K562 (cell line): Measurements from ENCODE around the gene ATP6V1G1. TPM values are rescaled to one million over a fixed set of nuclear protein-coding genes. Genes with fewer than 3 reads are reported as not detected.

Experiments
- ATAC-seq: fragments of 200-7000 bp; cut with Tn5 transposase; 3 replicates; pipeline ENCODE4 v1.9.1; 2020; ENCODE audit warnings: moderate library complexity
- BruUV-seq: library from RNA; stranded (reverse); fragments of 400-500 nt; replicated peaks from 2 replicates; lab custom pipeline; 2021; lab: Mats Ljungman, UMichigan
- CTCF ChIA-PET: fragments of 300-600 bp; formaldehyde crosslinking; extraction: SDS; loops from one replicate; lab custom pipeline; 2021; ENCODE audit warnings: low intra/inter-chr PET ratio; lab: Yijun Ruan, JAX
- POLR2A ChIA-PET: fragments of 300-600, 350-650 bp; sonication (Branson Sonifier 250); formaldehyde crosslinking; extraction: SDS; loops from one replicate; lab custom pipeline; 2021; ENCODE audit warnings: antibody characterized with exemption, inconsistent platforms; lab: Yijun Ruan, JAX
- DNase-seq, 4 experiments: peaks; one replicate each; pipeline versions ENCODE4 v3.0.0 to v3.0.0-alpha.2; 2011 to 2018; ENCODE audit warnings: low spot score in 3 of 4, mixed read lengths in 3 of 4; ENCODE audit errors: extremely low read depth in 1 of 4
- FAIRE-seq: peaks from 2 replicates; lab custom pipeline; 2011; peaks lifted over from hg19 to GRCh38; lab: Jason Lieb, UNC
- H2AFZ ChIP-seq: 2 replicates; pipeline ENCODE4 v1.6.0; 2011; ENCODE audit warnings: low read depth, low read length, control low read depth, inconsistent platforms
- H3K27ac ChIP-seq: fragments of 200-600 bp; 3 replicates; pipeline ENCODE4 v1.8.0; 2011; ENCODE audit warnings: low read depth, mild to moderate bottlenecking, control low read depth, inconsistent platforms, low read length, moderate library complexity, mixed read lengths; ENCODE audit errors: extremely low read depth
- H3K27me3 ChIP-seq, 2 experiments: fragments of 300-600 bp in 1 of 2; 2 replicates in 1 of 2; 3 replicates in 1 of 2; pipeline versions ENCODE4 v1.6.0 to v1.8.0; 2011; ENCODE audit warnings: inconsistent platforms in 2 of 2, low read length in 2 of 2, mild to moderate bottlenecking in 1 of 2, mixed read lengths in 1 of 2, moderate library complexity in 1 of 2; ENCODE audit not compliant: control insufficient read depth in 2 of 2, insufficient read depth in 2 of 2
- H3K36me3 ChIP-seq: fragments of 300-600 bp; 3 replicates; pipeline ENCODE4 v1.8.0; 2011; ENCODE audit warnings: mild to moderate bottlenecking, low read length, inconsistent platforms; ENCODE audit not compliant: control insufficient read depth, insufficient read depth
- H3K4me1 ChIP-seq, 2 experiments: fragments of 200-600 bp in 1 of 2; replicated peaks in 1 of 2; 2 replicates in 1 of 2; 3 replicates in 1 of 2; pipeline versions ENCODE4 v1.5.1 to v1.8.0; 2011; ENCODE audit warnings: inconsistent platforms in 2 of 2, low read length in 2 of 2, mild to moderate bottlenecking in 1 of 2, mixed read lengths in 1 of 2, moderate library complexity in 1 of 2; ENCODE audit not compliant: control insufficient read depth in 2 of 2, insufficient read depth in 2 of 2
- H3K4me2 ChIP-seq: 2 replicates; pipeline ENCODE4 v1.6.1; 2011; ENCODE audit warnings: low read length, control low read depth, inconsistent platforms, mixed read lengths; ENCODE audit not compliant: insufficient read depth
- H3K4me3 ChIP-seq: fragments of 200-600 bp; sonication (generic), shearing (Covaris generic); 2 replicates; pipeline ENCODE4 v1.5.1; 2016; ENCODE audit warnings: control low read depth, inconsistent platforms
- H3K79me2 ChIP-seq: fragments of 200-600 bp; 3 replicates; pipeline ENCODE4 v1.8.0; 2011; ENCODE audit warnings: low read length, inconsistent platforms; ENCODE audit not compliant: control insufficient read depth, insufficient read depth
- H3K9ac ChIP-seq, 2 experiments: 2 replicates each; pipeline versions ENCODE4 v1.6.0 to v1.6.1; 2011; ENCODE audit warnings: low read depth in 2 of 2, low read length in 2 of 2, control low read depth in 1 of 2, inconsistent platforms in 1 of 2, mild to moderate bottlenecking in 1 of 2, mixed read lengths in 1 of 2; ENCODE audit not compliant: insufficient read depth in 1 of 2
- H3K9me1 ChIP-seq: one replicate; pipeline ENCODE4 v1.6.0; 2011; ENCODE audit warnings: inconsistent platforms, mild to moderate bottlenecking, low read length, moderate library complexity; ENCODE audit not compliant: control insufficient read depth, insufficient read depth
- H3K9me3 ChIP-seq: replicated peaks from 2 replicates; pipeline ENCODE4 v1.5.1; 2011; ENCODE audit warnings: low read depth, low read length, inconsistent platforms; ENCODE audit not compliant: control insufficient read depth, insufficient read depth
- H4K20me1 ChIP-seq: replicated peaks from 2 replicates; pipeline ENCODE4 v1.6.1; 2011; ENCODE audit warnings: low read length, inconsistent platforms, mixed read lengths; ENCODE audit not compliant: control insufficient read depth, insufficient read depth
- ADNP ChIP-seq: fragments of 200-800 bp; sonication (Bioruptor generic); IDR thresholded peaks from 2 replicates; pipeline ENCODE4 v1.6.1; 2016; ENCODE audit warnings: missing genetic modification characterization, missing compliant biosample characterization
- BCOR ChIP-seq: fragments of 450-650 bp; IDR thresholded peaks from 2 replicates; pipeline ENCODE4 v1.6.1; 2016
- HIVEP1 ChIP-seq: fragments of 250-450 bp; sonication (Bioruptor Pico); IDR thresholded peaks from 2 replicates; pipeline ENCODE4 v1.4.0; 2020; ENCODE audit warnings: mild to moderate bottlenecking
- RBM25 ChIP-seq: fragments of 200-400 bp; formaldehyde crosslinking; IDR thresholded peaks from 2 replicates; pipeline ENCODE4 v1.6.1; 2018; ENCODE audit warnings: low read length, low read depth, moderate library complexity; ENCODE audit not compliant: severe bottlenecking
- ZNF121 ChIP-seq: sonication (generic); formaldehyde crosslinking; conservative IDR thresholded peaks from 2 replicates; pipeline ENCODE4 v1.8.0; 2022; ENCODE audit warnings: missing genetic modification reagents
- WGBS: fragments of 100-300 bp; shearing (Covaris generic); methylation state at CpG from one replicate; pipeline ENCODE4 v1.1.6; 2016; ENCODE audit warnings: low coverage, mixed read lengths; ENCODE audit not compliant: insufficient coverage; ENCODE audit errors: missing lambda C conversion rate; 5-methylcytosine and 5-hydroxymethylcytosine counted together
- in situ Hi-C: fragments of 300-500 bp; cut with MboI; formaldehyde crosslinking; loops from 4 replicates; pipeline ENCODE4 v1.15.0; 2018; ENCODE audit warnings: inconsistent platforms, mixed read lengths
- intact Hi-C: fragments of 100-400 bp; cut with micrococcal nuclease; formaldehyde crosslinking; loops from 2 replicates; pipeline ENCODE4 v1.14.2; 2022
- polyA plus RNA-seq, 8 experiments: library from polyadenylated mRNA; depleted of rRNA in 4 of 8; stranded (reverse) in 5 of 8; unstranded in 3 of 8; fragments of >200 nt; fragmentation: Nextera tagmentation in 2 of 8; fragmentation: Illumina TruSeq in 1 of 8; extraction: Ambion mirVana in 2 of 8; extraction: Trizol in 1 of 8; gene quantifications; 2 replicates each; pipeline versions ENCODE4 v1.2.1 to v1.2.3, GENCODE V29; 2011 to 2014; ENCODE audit warnings: inconsistent platforms in 1 of 8, missing spikeins in 1 of 8
- total RNA-seq, 7 experiments: library from RNA; depleted of rRNA in 6 of 7; stranded (reverse); fragments of >200 nt in 6 of 7; fragmentation: Illumina TruSeq in 2 of 7; extraction: Trizol in 2 of 7; gene quantifications; 2 replicates each; pipeline versions ENCODE4 v1.2.1 to v1.2.3, GENCODE V29; 2011 to 2021; ENCODE audit warnings: low replicate concordance in 1 of 7
- TF ChIP-seq, protein P1 (sequence below): fragments of 250-450 bp; sonication (Bioruptor Pico); IDR thresholded peaks from 2 replicates; pipeline ENCODE4 v1.6.1; 2021; ENCODE audit warnings: mild to moderate bottlenecking

ATP6V1G1 gene
- total and polyA plus RNA-seq, 9 of the 15 experiments (the other 6 are each of a cell fraction or from before 2014, with no cell fraction given) = 88.4 to 492 (median 193) TPM

- Histone ChIP-seq H3K4me1 (no peaks in the 10 kb centered on the region), H2AFZ (no peak overlapping the region), H3K79me2 (no peaks in the 10 kb centered on the region), H3K4me2 (no peak overlapping the region), H3K9ac (no peak overlapping the region), H4K20me1 (no peaks in the 10 kb centered on the region), H3K36me3 (peaks cover 58% of the 10 kb centered on the region; the same call in 2 of the 3 replicates), H3K27ac (no peak overlapping the region), H3K9me3 (no peaks in the 10 kb centered on the region), H3K27me3 (no peaks in the 10 kb centered on the region), H3K9me1 (no peaks in the 10 kb centered on the region), H3K4me3 (no peak overlapping the region)
- peak; percentile 60 for TF ChIP-seq BCOR
- TF ChIP-seq ADNP (tag) = peak; percentile 49; the same call in 1 of the 2 replicates
- no peak for TF ChIP-seq HIVEP1 (CRISPR knock-in tag)
- TF ChIP-seq, protein P1, sequence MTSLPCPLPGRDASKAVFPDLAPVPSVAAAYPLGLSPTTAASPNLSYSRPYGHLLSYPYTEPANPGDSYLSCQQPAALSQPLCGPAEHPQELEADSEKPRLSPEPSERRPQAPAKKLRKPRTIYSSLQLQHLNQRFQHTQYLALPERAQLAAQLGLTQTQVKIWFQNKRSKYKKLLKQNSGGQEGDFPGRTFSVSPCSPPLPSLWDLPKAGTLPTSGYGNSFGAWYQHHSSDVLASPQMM (CRISPR knock-in tag) = no peak
- TF ChIP-seq RBM25 = peak; percentile 83
- no peak for TF ChIP-seq ZNF121 (CRISPR knock-in tag)
- DNase-seq (no peak), ATAC-seq (no peak), FAIRE-seq (no peak)
- POLR2A ChIA-PET = interaction anchor here (0.5 to 1.1 kb wide), 3 partner anchors 23 to 96 kb away, joined by 3 read pairs; no protein-coding TSS in a partner anchor
- intact Hi-C loops = no loop called here
- no TSS peak for BruUV-seq
- in situ Hi-C loops = no loop called here
- 64% methylated on average over 1 of the region's 1 CpG for WGBS
- CTCF ChIA-PET = no interaction called here
These were observed 40.0 kb downstream of the ATP6V1G1 start for GRCh38 chr9:114627553-114627952.
